AG04449 (cell line): ENCODE measurements around the gene PTGIS.

Experiments used
- CTCF ChIA-PET: fragments of 350-600 bp; formaldehyde crosslinking; extraction: SDS; loops from one replicate; lab custom pipeline; 2021; ENCODE audit warnings: antibody characterized with exemption; lab: Yijun Ruan, JAX
- POLR2A ChIA-PET: fragments of 400-600, 350-600 bp; formaldehyde crosslinking; extraction: SDS; loops from one replicate; lab custom pipeline; 2020; ENCODE audit warnings: antibody characterized with exemption, inconsistent platforms; lab: Yijun Ruan, JAX
- DNase-seq: peaks from one replicate; pipeline ENCODE4 v3.0.0-alpha.2; 2010; ENCODE audit warnings: low read depth, low spot score
- H3K4me3 ChIP-seq: 2 replicates; pipeline ENCODE4 v1.5.1; 2011; ENCODE audit warnings: low read depth, mild to moderate bottlenecking, control low read depth, low read length
- CTCF ChIP-seq: IDR thresholded peaks from one replicate; pipeline ENCODE4 v1.5.1; 2011; ENCODE audit warnings: mild to moderate bottlenecking, moderate library complexity, low read length, control low read depth, inconsistent platforms; ENCODE audit not compliant: insufficient read depth; ENCODE audit errors: missing control alignments

Gene PTGIS

GRCh38 chr20:49563015-49563980, 4.6 kb downstream of the PTGIS start:
- H3K4me3 ChIP-seq = no peak overlapping the region
- ChIA-PET POLR2A (no interaction called here), CTCF (interaction anchor here (1.8 kb wide), 1 partner anchor 22 kb away, joined by 6 read pairs; no protein-coding TSS in a partner anchor)
- DNase-seq = no peak
- no peak for TF ChIP-seq CTCF

GRCh38 chr20:49562311-49563014, 5.5 kb downstream of the PTGIS start:
- H3K4me3 ChIP-seq = no peak overlapping the region
- ChIA-PET POLR2A (no interaction called here), CTCF (interaction anchor here (1.2 to 1.8 kb wide), 2 partner anchors 21 to 46 kb away, joined by 4 to 6 read pairs; no protein-coding TSS in a partner anchor)
- TF ChIP-seq CTCF = no peak
- DNase-seq = no peak

- no peak for DNase-seq
- no peak overlapping the region for H3K4me3 ChIP-seq
- ChIA-PET CTCF (interaction anchor here (1.2 to 1.8 kb wide), 2 partner anchors 21 to 46 kb away, joined by 4 to 6 read pairs; no protein-coding TSS in a partner anchor), POLR2A (interaction anchor here (1.2 kb wide), 1 partner anchor 241 kb away, joined by 3 read pairs; no protein-coding TSS in a partner anchor)
- TF ChIP-seq CTCF = no peak
Observed at GRCh38 chr20:49561806-49562205, 6.1 kb downstream of the PTGIS start.

GRCh38 chr20:49561256-49561655, 6.7 kb downstream of the PTGIS start:
- POLR2A ChIA-PET = interaction anchor here (1.2 kb wide), 1 partner anchor 241 kb away, joined by 3 read pairs; no protein-coding TSS in a partner anchor
- no peak for DNase-seq

GRCh38 chr20:49560646-49561045, 7.3 kb downstream of the PTGIS start:
- no peak for TF ChIP-seq CTCF
- CTCF ChIA-PET = no interaction called here
- POLR2A ChIA-PET = interaction anchor here (1.2 kb wide), 1 partner anchor 240 kb away, joined by 3 read pairs; no protein-coding TSS in a partner anchor

More at GRCh38 chr20:49561256-49561655, 6.7 kb downstream of the PTGIS start:
- H3K4me3 ChIP-seq = no peak overlapping the region
- TF ChIP-seq CTCF = no peak
- CTCF ChIA-PET = interaction anchor here (1.2 kb wide), 1 partner anchor 47 kb away, joined by 4 read pairs; no protein-coding TSS in a partner anchor

More at GRCh38 chr20:49560646-49561045, 7.3 kb downstream of the PTGIS start:
- no peak overlapping the region for H3K4me3 ChIP-seq
- DNase-seq = no peak
